HCT116 (cell line): ENCODE results near the gene SELENOW. TPM values are rescaled to one million over a fixed set of nuclear protein-coding genes. Genes with fewer than 3 reads are reported as not detected.

Experiments
- ATAC-seq: fragments of 200-7000 bp; cut with Tn5 transposase; 2 replicates; pipeline ENCODE4 v1.9.1; 2020; ENCODE audit warnings: mild to moderate bottlenecking, moderate library complexity
- BruUV-seq: library from RNA; stranded (reverse); fragments of 400-500 nt; replicated peaks from 2 replicates; lab custom pipeline; 2021; lab: Mats Ljungman, UMichigan
- CTCF ChIA-PET: fragments of 300-600 bp; sonication (Branson Sonifier 250); formaldehyde crosslinking; loops from one replicate; lab custom pipeline; 2021; ENCODE audit warnings: antibody characterized with exemption; lab: Charles Lee
- POLR2A ChIA-PET: fragments of 300-600, 350-600 bp; sonication (Branson Sonifier 250); formaldehyde crosslinking; loops from one replicate; lab custom pipeline; 2021; ENCODE audit warnings: antibody characterized with exemption; lab: Charles Lee
- RAD21 ChIA-PET, 2 experiments: fragments of 300-600 bp; sonication (Branson Sonifier 250); formaldehyde crosslinking; loops; one replicate each; lab custom pipeline; 2023; ENCODE audit warnings: low total read pairs in 2 of 2; ENCODE audit not compliant: uncharacterized antibody in 2 of 2, unreplicated experiment in 2 of 2, low non-redundant PET in 1 of 2; lab: Charles Lee
- DNase-seq: peaks from one replicate; pipeline ENCODE4 v3.0.0-alpha.2; 2010; ENCODE audit warnings: low read depth, low spot score
- H2AFZ ChIP-seq: fragments of 200-600 bp; shearing (Covaris generic), sonication (generic); 2 replicates; pipeline ENCODE4 v1.6.1; 2017; ENCODE audit warnings: low read depth, mixed run types, mixed read lengths, antibody characterized with exemption, low read length; ENCODE audit not compliant: poor library complexity, severe bottlenecking
- H3K27ac ChIP-seq: 2 replicates; pipeline ENCODE4 v1.5.1; 2012; ENCODE audit warnings: low read depth, low read length
- H3K27me3 ChIP-seq: fragments of 200-600 bp; sonication (generic); 2 replicates; pipeline ENCODE4 v1.6.1; 2016; ENCODE audit warnings: mixed run types, low read length, mixed read lengths; ENCODE audit not compliant: insufficient read depth
- H3K36me3 ChIP-seq, 2 experiments: fragments of 200-500 bp in 1 of 2; fragments of 200-600 bp in 1 of 2; sonication (Bioruptor generic) in 1 of 2; sonication (generic) in 1 of 2; 2 replicates each; pipeline versions ENCODE4 v1.5.1 to v1.6.1; 2014 to 2016; ENCODE audit warnings: low read length in 2 of 2, inconsistent platforms in 1 of 2, mixed read lengths in 1 of 2, mixed run types in 1 of 2; ENCODE audit not compliant: insufficient read depth in 2 of 2, control insufficient read depth in 1 of 2
- H3K4me1 ChIP-seq, 2 experiments: fragments of 200-600 bp in 1 of 2; sonication (generic) in 1 of 2; 2 replicates each; pipeline versions ENCODE4 v1.5.1 to v1.6.1; 2012 to 2017; ENCODE audit warnings: low read length in 2 of 2, inconsistent platforms in 1 of 2, mild to moderate bottlenecking in 1 of 2, mixed read lengths in 1 of 2, mixed run types in 1 of 2, moderate library complexity in 1 of 2; ENCODE audit not compliant: insufficient read depth in 2 of 2, control insufficient read depth in 1 of 2
- H3K4me2 ChIP-seq: fragments of 200-600 bp; sonication (generic); 2 replicates; pipeline ENCODE4 v1.6.1; 2017; ENCODE audit warnings: mixed run types, low read length, mixed read lengths
- H3K4me3 ChIP-seq, 2 experiments: fragments of 200-600 bp in 1 of 2; sonication (generic) in 1 of 2; replicated peaks in 1 of 2; 2 replicates each; pipeline ENCODE4 v1.5.1; 2011 to 2016; ENCODE audit warnings: low read length in 2 of 2, control low read depth in 1 of 2, low read depth in 1 of 2, mild to moderate bottlenecking in 1 of 2, mixed read lengths in 1 of 2, mixed run types in 1 of 2
- H3K79me2 ChIP-seq: fragments of 200-600 bp; sonication (generic); 2 replicates; pipeline ENCODE4 v1.6.1; 2017; ENCODE audit warnings: mild to moderate bottlenecking, mixed run types, low read length, moderate library complexity, mixed read lengths; ENCODE audit not compliant: insufficient read depth
- H3K9ac ChIP-seq: fragments of 200-600 bp; sonication (generic); 2 replicates; pipeline ENCODE4 v1.6.1; 2016; ENCODE audit warnings: low read length, mixed read lengths
- H3K9me2 ChIP-seq: fragments of 200-600 bp; sonication (generic), shearing (Covaris generic); 2 replicates; pipeline ENCODE4 v1.6.1; 2017; ENCODE audit warnings: mixed run types, mild to moderate bottlenecking, moderate library complexity; ENCODE audit not compliant: insufficient read depth
- H3K9me3 ChIP-seq, 2 experiments: fragments of 200-500 bp in 1 of 2; fragments of 200-600 bp in 1 of 2; sonication (Bioruptor generic) in 1 of 2; sonication (generic) in 1 of 2; 2 replicates each; pipeline ENCODE4 v1.6.1; 2014 to 2017; ENCODE audit warnings: low read length in 2 of 2, mixed read lengths in 2 of 2, inconsistent platforms in 1 of 2, low read depth in 1 of 2, mild to moderate bottlenecking in 1 of 2, mixed run types in 1 of 2, moderate library complexity in 1 of 2; ENCODE audit not compliant: control insufficient read depth in 1 of 2, insufficient read depth in 1 of 2
- H4K20me1 ChIP-seq: fragments of 200-600 bp; sonication (generic), shearing (Covaris generic); 2 replicates; pipeline ENCODE4 v1.6.1; 2017; ENCODE audit warnings: mixed run types, mild to moderate bottlenecking, moderate library complexity; ENCODE audit not compliant: insufficient read depth
- CEBPB ChIP-seq: IDR thresholded peaks from 2 replicates; pipeline ENCODE4 v1.6.1; 2012; ENCODE audit warnings: low read depth
- ELF1 ChIP-seq: IDR thresholded peaks from 2 replicates; pipeline ENCODE4 v1.6.1; 2012; ENCODE audit warnings: low read depth, borderline replicate concordance
- FOSL1 ChIP-seq: IDR thresholded peaks from 2 replicates; pipeline ENCODE4 v1.6.1; 2012; ENCODE audit warnings: low read depth
- POLR2A ChIP-seq: IDR thresholded peaks from 2 replicates; pipeline ENCODE4 v1.7.0; 2011; ENCODE audit warnings: borderline replicate concordance; ENCODE audit not compliant: insufficient read depth, insufficient read length; ENCODE audit errors: extremely low read depth
- POLR2AphosphoS5 ChIP-seq: IDR thresholded peaks from 2 replicates; pipeline ENCODE4 v1.6.1; 2011; ENCODE audit warnings: mild to moderate bottlenecking, low read depth, low read length, moderate library complexity
- SIN3A ChIP-seq: IDR thresholded peaks from 2 replicates; pipeline ENCODE4 v1.6.1; 2012; ENCODE audit warnings: low read depth
- SP1 ChIP-seq: IDR thresholded peaks from 2 replicates; pipeline ENCODE4 v1.6.1; 2012; ENCODE audit warnings: low read depth
- SRF ChIP-seq: IDR thresholded peaks from 2 replicates; pipeline ENCODE4 v1.6.1; 2012; ENCODE audit warnings: low read depth
- TCF7L2 ChIP-seq: IDR thresholded peaks from 2 replicates; pipeline ENCODE4 v1.7.0; 2011; ENCODE audit warnings: borderline replicate concordance, inconsistent platforms; ENCODE audit not compliant: insufficient read depth, insufficient read length; ENCODE audit errors: extremely low read depth
- ZFX ChIP-seq: fragments of 450-650 bp; IDR thresholded peaks from 2 replicates; pipeline ENCODE4 v1.6.1; 2017
- intact Hi-C: fragments of 100-400 bp; cut with micrococcal nuclease; formaldehyde crosslinking; loops from 2 replicates; pipeline ENCODE4 v1.10.0; 2022
- total RNA-seq: library from RNA; stranded (reverse); gene quantifications from one replicate; pipeline ENCODE4 v1.2.1, GENCODE V29; 2021; ENCODE audit not compliant: unreplicated experiment
- TF ChIP-seq, protein P1 (sequence below): IDR thresholded peaks from 2 replicates; pipeline ENCODE4 v1.6.1; 2012
- TF ChIP-seq, protein P2 (sequence below): IDR thresholded peaks from 2 replicates; pipeline ENCODE4 v1.6.1; 2012
- TF ChIP-seq, protein P3 (sequence below), 3 experiments: fragments of 200-600 bp in 1 of 3; sonication (generic) in 1 of 3; IDR thresholded peaks in 2 of 3; conservative IDR thresholded peaks in 1 of 3; 2 replicates each; pipeline ENCODE4 v1.5.1; 2012 to 2017; ENCODE audit warnings: low read depth in 2 of 3, low read length in 2 of 3, antibody characterized with exemption in 1 of 3, borderline replicate concordance in 1 of 3, control low read depth in 1 of 3, mild to moderate bottlenecking in 1 of 3, mixed read lengths in 1 of 3, mixed run types in 1 of 3, moderate library complexity in 1 of 3; ENCODE audit not compliant: insufficient read depth in 1 of 3

SELENOW gene
- total RNA-seq, 1 experiment from 2014 or later, result 181 TPM

DNA sequence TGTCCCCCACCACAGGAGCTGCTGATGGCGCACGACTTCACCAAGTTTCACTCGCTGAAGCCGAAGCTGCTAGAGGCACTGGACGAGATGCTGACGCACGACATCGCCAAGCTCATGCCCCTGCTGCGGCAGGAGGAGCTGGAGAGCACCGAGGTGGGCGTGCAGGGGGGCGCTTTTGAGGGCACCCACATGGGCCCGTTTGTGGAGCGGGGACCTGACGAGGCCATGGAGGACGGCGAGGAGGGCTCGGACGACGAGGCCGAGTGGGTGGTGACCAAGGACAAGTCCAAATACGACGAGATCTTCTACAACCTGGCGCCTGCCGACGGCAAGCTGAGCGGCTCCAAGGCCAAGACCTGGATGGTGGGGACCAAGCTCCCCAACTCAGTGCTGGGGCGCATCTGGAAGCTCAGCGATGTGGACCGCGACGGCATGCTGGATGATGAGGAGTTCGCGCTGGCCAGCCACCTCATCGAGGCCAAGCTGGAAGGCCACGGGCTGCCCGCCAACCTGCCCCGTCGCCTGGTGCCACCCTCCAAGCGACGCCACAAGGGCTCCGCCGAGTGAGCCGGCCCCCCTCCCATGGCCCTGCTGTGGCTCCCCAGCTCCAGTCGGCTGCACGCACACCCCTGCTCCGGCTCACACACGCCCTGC lies 37.5 kb upstream of the SELENOW start (continued):
- TF ChIP-seq, protein P1, sequence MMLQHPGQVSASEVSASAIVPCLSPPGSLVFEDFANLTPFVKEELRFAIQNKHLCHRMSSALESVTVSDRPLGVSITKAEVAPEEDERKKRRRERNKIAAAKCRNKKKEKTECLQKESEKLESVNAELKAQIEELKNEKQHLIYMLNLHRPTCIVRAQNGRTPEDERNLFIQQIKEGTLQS, result no peak
- no peak for TF ChIP-seq ZFX
- TF ChIP-seq SRF, result no peak
- TF ChIP-seq, protein P2, sequence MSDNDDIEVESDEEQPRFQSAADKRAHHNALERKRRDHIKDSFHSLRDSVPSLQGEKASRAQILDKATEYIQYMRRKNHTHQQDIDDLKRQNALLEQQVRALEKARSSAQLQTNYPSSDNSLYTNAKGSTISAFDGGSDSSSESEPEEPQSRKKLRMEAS, result no peak

DNA sequence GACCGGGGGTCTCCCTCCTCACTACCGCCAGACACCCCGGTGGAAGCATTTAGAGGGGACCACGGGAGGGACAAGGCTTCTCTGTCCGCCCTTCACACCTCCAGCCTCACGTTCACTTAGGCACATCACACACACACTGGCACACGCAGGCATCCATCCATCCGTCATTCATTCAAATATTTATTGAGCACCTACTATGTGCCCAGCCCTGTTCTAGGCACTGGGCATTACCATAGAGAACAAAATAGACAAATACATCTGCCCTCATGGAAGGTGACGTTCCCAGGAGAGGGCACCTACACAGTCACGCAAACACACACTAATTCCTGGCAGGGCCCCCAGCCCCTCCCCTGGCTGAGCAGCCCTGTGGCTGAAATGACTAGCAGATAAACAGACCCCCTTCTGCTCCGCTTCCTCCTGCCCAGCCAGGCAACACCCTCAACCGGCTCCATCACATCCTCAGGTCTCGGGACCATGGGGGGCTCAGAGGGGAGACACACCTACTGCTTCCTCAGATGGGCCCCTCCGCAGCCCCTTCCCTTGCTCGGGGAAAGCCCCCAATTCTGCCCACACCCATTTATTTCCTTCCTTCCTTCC lies 36.9 kb upstream of the SELENOW start:
- POLR2A ChIA-PET, result interaction anchor here (5.2 kb wide), 1 partner anchor 29 kb away, joined by 32 read pairs; the partner anchor contains the start of gene EHD2
- Histone ChIP-seq H3K4me3 (no peak overlapping the region), H4K20me1 (no peaks in the 10 kb centered on the region), H3K27ac (peak overlapping the region; percentile 85; the same call in 1 of the 2 replicates), H3K9me3 (no peaks in the 10 kb centered on the region), H3K4me1 (peaks cover 23 to 38% of the 10 kb centered on the region in 2 experiments), H3K9ac (0 out of 2 replicates have a peak overlapping the region, but pooled peaks have one; percentile 88), H3K9me2 (no peaks in the 10 kb centered on the region), H3K4me2 (no peak overlapping the region), H3K27me3 (no peaks in the 10 kb centered on the region), H3K79me2 (peaks cover 12% of the 10 kb centered on the region), H2AFZ (no peak overlapping the region), H3K36me3 (peaks cover 8 to 15% of the 10 kb centered on the region in 2 experiments; a peak in 3 of 4 replicates)
- DNase-seq (no peak), ATAC-seq (no peak)
- CTCF ChIA-PET, result interaction anchor here (2.8 to 4.0 kb wide), 2 partner anchors 29 kb away, joined by 10 to 68 read pairs; partner anchors contain the start of gene EHD2
- intact Hi-C loops, result loop anchor here (2.0 kb wide), 1 partner anchor 13 kb away; no protein-coding TSS in a partner anchor
- BruUV-seq, result no TSS peak
- RAD21 ChIA-PET, result no interaction called here
- TF ChIP-seq POLR2A (no peak), CEBPB (no peak), FOSL1 (no peak), TCF7L2 (no peak), POLR2AphosphoS5 (no peak), SIN3A (no peak), SP1 (no peak), ELF1 (no peak)
- TF ChIP-seq, protein P3, sequence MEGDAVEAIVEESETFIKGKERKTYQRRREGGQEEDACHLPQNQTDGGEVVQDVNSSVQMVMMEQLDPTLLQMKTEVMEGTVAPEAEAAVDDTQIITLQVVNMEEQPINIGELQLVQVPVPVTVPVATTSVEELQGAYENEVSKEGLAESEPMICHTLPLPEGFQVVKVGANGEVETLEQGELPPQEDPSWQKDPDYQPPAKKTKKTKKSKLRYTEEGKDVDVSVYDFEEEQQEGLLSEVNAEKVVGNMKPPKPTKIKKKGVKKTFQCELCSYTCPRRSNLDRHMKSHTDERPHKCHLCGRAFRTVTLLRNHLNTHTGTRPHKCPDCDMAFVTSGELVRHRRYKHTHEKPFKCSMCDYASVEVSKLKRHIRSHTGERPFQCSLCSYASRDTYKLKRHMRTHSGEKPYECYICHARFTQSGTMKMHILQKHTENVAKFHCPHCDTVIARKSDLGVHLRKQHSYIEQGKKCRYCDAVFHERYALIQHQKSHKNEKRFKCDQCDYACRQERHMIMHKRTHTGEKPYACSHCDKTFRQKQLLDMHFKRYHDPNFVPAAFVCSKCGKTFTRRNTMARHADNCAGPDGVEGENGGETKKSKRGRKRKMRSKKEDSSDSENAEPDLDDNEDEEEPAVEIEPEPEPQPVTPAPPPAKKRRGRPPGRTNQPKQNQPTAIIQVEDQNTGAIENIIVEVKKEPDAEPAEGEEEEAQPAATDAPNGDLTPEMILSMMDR (IDR thresholded peaks at IDR 0.05 in 2 of 3, conservative IDR thresholded peaks at IDR 0.05 in 1 of 3; ENCODE audit: borderline replicate concordance in 1 of 3, insufficient read depth in 1 of 3, low read depth in 2 of 3, low read length in 2 of 3), result no peak
